ENCODE results near the gene ACOD1.
"Not testable (repeated sequence)": the region's sequence is repeated elsewhere in the genome, so short reads cannot be mapped to it uniquely, and the experiment has no call there.

The ACOD1 gene

DNA sequence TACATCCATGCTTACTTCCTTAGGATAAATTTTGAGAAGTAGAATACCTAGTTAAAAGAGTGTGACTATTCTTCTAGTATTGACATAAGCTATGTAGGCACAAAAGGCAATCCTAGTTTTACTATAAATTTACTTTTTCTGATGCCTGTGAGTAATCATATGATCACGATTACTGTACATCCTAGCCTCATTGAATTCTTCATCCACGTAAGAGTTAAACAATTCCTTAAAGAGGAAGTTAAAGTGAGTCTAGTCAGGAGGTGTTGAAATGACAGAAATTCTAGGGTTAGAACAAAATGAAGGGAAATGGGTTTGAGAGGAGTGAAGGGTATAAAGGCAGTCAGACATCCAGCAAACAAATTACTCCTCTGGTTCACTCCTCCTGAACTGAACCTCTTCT is at the start of gene ACOD1:
TSS of gene ACOD1 (plus strand) at position 363 of the 400 bp plus-strand sequence. CDS start 48 bp downstream, outside the sequence.
- no peak for DNase-seq
- TF ChIP-seq CTCF (IDR thresholded peaks at IDR 0.05): no peak
- Histone ChIP-seq H3K27me3 (peaks cover 0 to 2% of the 10 kb centered on the region in 2 donors), H3K27ac (no peak within 1 kb of the TSS), H3K9me3 (no peaks in the 10 kb centered on the region), H3K4me3 (no peak within 1 kb of the TSS), H3K4me1 (no peaks in the 10 kb centered on the region), H3K36me3 (no peaks in the 10 kb centered on the region)
- intact Hi-C loops (cut with DNase I; ENCODE audit: low total_unique reads): no loop called here

- H3K4me1 ChIP-seq; H3K27ac ChIP-seq; H3K9me3 ChIP-seq; H3K36me3 ChIP-seq; intact Hi-C loops (cut with DNase I; ENCODE audit: low total_unique reads); DNase-seq; H3K4me3 ChIP-seq; H3K27me3 ChIP-seq: not testable (repeated sequence)
These were observed 49.2 kb upstream of the ACOD1 start for GRCh38 chr13:76899066-76899465.

GRCh38 chr13:76903544-76904162 is 44.7 kb upstream of the ACOD1 start:
- Histone ChIP-seq H3K27me3 (no peaks in the 10 kb centered on the region), H3K4me3 (no peak overlapping the region), H3K36me3 (no peaks in the 10 kb centered on the region), H3K27ac (no peak overlapping the region), H3K4me1 (no peaks in the 10 kb centered on the region), H3K9me3 (peaks cover 0 to 6% (median 0%) of the 10 kb centered on the region in 3 donors)
- peak; percentile 69 to 80 for DNase-seq
- TF ChIP-seq CTCF (IDR thresholded peaks at IDR 0.05): peak; percentile 85 to 97
- intact Hi-C loops (cut with DNase I; ENCODE audit: low total_unique reads): loop anchor here (5.0 to 10.0 kb wide), 2 partner anchors 439 to 1026 kb away; no protein-coding TSS in a partner anchor

DNA sequence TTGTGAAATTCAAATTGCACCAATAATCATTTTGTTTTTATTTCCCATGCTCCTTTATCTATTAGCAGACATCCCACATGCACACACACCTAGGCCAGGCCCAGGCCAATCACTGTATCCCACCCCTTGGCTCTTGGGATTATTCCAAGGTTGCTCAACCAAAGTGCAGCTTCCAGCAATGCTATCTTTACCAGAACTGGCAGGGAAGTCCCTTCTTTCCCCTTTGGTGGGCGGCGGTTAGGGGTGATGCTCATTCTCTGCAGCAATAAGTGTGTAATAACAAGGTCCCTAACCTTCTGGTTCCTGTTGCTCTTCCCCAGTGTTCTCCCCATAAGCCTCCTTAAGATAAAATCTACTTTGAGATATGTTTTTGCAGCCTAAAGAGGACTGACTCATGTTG is 43.8 kb upstream of the ACOD1 start:
- Histone ChIP-seq H3K27me3 (no peaks in the 10 kb centered on the region), H3K27ac (no peak overlapping the region), H3K9me3 (no peaks in the 10 kb centered on the region), H3K4me1 (no peaks in the 10 kb centered on the region), H3K36me3 (no peaks in the 10 kb centered on the region), H3K4me3 (no peak overlapping the region)
- DNase-seq: no peak
- intact Hi-C loops (cut with DNase I; ENCODE audit: low total_unique reads): loop anchor here (5.0 to 10.0 kb wide), 2 partner anchors 440 to 1027 kb away; no protein-coding TSS in a partner anchor
- TF ChIP-seq CTCF (IDR thresholded peaks at IDR 0.05): no peak

DNA sequence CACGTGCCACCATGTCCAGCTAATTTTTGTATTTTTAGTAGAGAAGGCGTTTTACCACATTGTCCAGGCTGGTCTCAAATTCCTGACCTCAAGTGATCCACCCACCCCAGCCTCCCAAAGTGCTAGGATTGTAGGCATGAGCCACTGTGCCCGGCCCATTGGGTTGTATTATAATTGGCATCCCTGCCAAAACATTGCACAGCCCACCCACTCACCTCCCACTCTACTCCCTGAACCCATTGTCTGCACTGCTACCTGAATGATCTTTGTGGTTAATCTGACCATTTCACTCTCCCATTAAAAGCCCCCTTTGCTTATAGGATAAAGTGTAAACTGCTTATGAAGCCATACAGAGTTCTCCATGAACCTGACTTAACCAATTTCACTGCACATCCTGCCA is 35.8 kb upstream of the ACOD1 start:
- no peak overlapping the region for H3K27ac ChIP-seq
- H3K4me1 ChIP-seq: peaks cover 0 to 8% (median 4%) of the 10 kb centered on the region in 4 donors
- H3K9me3 ChIP-seq: no peaks in the 10 kb centered on the region

More for the DNA sequence above, 35.8 kb upstream of the ACOD1 start:
- intact Hi-C loops (cut with DNase I; ENCODE audit: low total_unique reads): no loop called here
- no peak for DNase-seq
- H3K27me3 ChIP-seq: no peaks in the 10 kb centered on the region
- no peak for TF ChIP-seq CTCF (IDR thresholded peaks at IDR 0.05)
- no peaks in the 10 kb centered on the region for H3K36me3 ChIP-seq
- no peak overlapping the region for H3K4me3 ChIP-seq
